Liver (tissue), 3 donors: ENCODE results near the gene IMPA2.

ENCODE experiments used
- FOXA1 ChIP-seq: IDR thresholded peaks from 2 replicates; pipeline ENCODE4 v1.6.1; 2016; ENCODE audit warnings: antibody characterized with exemption
- JUND ChIP-seq, 2 donors: IDR thresholded peaks; 2 replicates each; pipeline ENCODE4 v1.6.1; 2016; ENCODE audit warnings: antibody characterized with exemption in 2 of 2
- RAD21 ChIP-seq, 2 donors: IDR thresholded peaks; 2 replicates each; pipeline ENCODE4 v1.6.1; 2016; ENCODE audit warnings: antibody characterized with exemption in 2 of 2, mild to moderate bottlenecking in 2 of 2
- REST ChIP-seq: IDR thresholded peaks from 2 replicates; pipeline ENCODE4 v1.6.1; 2016; ENCODE audit warnings: antibody characterized with exemption, mild to moderate bottlenecking
- TAF1 ChIP-seq: conservative IDR thresholded peaks from 2 replicates; pipeline ENCODE4 v1.6.1; 2016; ENCODE audit warnings: antibody characterized with exemption, mild to moderate bottlenecking
- YY1 ChIP-seq: IDR thresholded peaks from 2 replicates; pipeline ENCODE4 v1.6.1; 2016; ENCODE audit warnings: antibody characterized with exemption, mild to moderate bottlenecking
- TF ChIP-seq, protein P1 (sequence below): fragments of 150-350 bp; IDR thresholded peaks from 2 replicates; pipeline ENCODE4 v1.5.1; 2017; ENCODE audit warnings: improper control_type of control experiment, low read depth, low read length; ENCODE audit not compliant: missing input control
- TF ChIP-seq, protein P2 (sequence below): IDR thresholded peaks from 2 replicates; pipeline ENCODE4 v1.6.1; 2016; ENCODE audit warnings: antibody characterized with exemption
- donor health status: healthy.
- donor health status: healthy.

DNA sequence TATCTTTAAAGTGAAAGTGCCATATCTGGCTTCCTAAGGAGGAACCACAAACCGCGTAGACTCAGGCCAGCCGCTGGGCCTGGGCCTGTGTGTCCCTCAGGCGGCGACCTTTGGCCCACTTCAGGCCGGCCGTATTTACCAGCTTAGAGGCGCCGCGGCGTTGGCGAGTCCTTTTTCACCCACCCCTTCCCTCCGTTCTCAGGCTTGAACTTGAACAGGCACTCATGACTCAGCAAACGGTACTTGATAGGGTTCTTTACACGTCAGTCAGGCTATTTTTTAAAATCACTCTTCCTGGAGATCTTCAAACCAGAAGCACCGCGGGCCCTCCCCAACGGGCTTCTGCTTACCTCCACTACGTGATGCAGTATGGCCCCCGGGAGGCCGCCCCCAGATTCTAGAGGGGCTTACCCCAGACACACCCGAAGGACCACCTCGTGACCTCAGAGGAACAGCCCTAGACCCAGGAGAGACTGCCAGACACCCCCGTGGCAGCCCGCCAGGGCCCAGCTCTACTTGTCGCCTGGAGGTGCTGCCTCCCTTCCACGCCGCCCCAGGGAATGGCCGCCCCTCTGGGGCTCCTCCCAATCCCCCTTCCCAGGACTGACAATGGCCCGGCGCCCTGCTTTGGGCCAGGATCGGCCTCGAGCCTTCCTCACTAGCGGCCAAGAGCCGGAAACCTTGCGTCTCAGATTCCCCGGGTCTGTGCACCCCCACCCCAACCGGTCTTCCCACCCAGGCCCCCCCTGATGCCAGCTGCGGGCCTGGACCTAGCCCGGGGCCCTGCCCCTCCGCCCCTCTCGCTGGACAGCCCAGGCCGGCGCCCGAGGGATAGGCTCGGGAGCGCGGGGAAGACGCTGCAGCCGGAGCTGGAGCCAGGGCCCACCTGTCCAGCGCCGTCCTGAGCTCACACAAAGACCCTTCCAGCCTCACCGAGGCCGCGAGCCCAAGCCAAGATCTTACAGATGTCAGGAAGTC, 33.8 kb upstream of the IMPA2 start:
- TF ChIP-seq, protein P1, sequence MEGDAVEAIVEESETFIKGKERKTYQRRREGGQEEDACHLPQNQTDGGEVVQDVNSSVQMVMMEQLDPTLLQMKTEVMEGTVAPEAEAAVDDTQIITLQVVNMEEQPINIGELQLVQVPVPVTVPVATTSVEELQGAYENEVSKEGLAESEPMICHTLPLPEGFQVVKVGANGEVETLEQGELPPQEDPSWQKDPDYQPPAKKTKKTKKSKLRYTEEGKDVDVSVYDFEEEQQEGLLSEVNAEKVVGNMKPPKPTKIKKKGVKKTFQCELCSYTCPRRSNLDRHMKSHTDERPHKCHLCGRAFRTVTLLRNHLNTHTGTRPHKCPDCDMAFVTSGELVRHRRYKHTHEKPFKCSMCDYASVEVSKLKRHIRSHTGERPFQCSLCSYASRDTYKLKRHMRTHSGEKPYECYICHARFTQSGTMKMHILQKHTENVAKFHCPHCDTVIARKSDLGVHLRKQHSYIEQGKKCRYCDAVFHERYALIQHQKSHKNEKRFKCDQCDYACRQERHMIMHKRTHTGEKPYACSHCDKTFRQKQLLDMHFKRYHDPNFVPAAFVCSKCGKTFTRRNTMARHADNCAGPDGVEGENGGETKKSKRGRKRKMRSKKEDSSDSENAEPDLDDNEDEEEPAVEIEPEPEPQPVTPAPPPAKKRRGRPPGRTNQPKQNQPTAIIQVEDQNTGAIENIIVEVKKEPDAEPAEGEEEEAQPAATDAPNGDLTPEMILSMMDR = no peak
- TF ChIP-seq JUND (IDR thresholded peaks at IDR 0.05) (peak; percentile 36 to 71), FOXA1 (peak; percentile 65), TAF1 (peak; percentile 32), RAD21 (IDR thresholded peaks at IDR 0.05) (peak; percentile 42 to 50), YY1 (peak; percentile 67), REST (peak; percentile 64)
- TF ChIP-seq, protein P2, sequence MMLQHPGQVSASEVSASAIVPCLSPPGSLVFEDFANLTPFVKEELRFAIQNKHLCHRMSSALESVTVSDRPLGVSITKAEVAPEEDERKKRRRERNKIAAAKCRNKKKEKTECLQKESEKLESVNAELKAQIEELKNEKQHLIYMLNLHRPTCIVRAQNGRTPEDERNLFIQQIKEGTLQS = no peak
